GM23338 (cell line): ENCODE data around the gene MESP2. TPM values are rescaled to one million over a fixed set of nuclear protein-coding genes. Genes with fewer than 3 reads are reported as not detected.

Source experiments
- ATAC-seq: fragments of 200-7000 bp; cut with Tn5 transposase; 3 replicates; pipeline ENCODE4 v1.9.1; 2020
- DNase-seq: peaks from one replicate; pipeline ENCODE4 v3.0.0-alpha.2; 2015; ENCODE audit warnings: low spot score
- H2AFZ ChIP-seq: fragments of 200-600 bp; sonication (generic); 2 replicates; pipeline ENCODE4 v1.8.0; 2016; ENCODE audit warnings: antibody characterized with exemption, mild to moderate bottlenecking, moderate library complexity
- H3F3A ChIP-seq: fragments of 200-600 bp; sonication (generic); replicated peaks from 2 replicates; pipeline ENCODE4 v1.8.0; 2017; ENCODE audit warnings: antibody characterized with exemption, mixed run types, low read depth
- H3K27ac ChIP-seq: fragments of 200-600 bp; sonication (generic); 2 replicates; pipeline ENCODE4 v1.6.1; 2016; ENCODE audit warnings: low read depth
- H3K27me3 ChIP-seq: fragments of 200-600 bp; sonication (generic); 2 replicates; pipeline ENCODE4 v1.8.0; 2016; ENCODE audit warnings: mild to moderate bottlenecking, mixed run types, moderate library complexity; ENCODE audit not compliant: insufficient read depth
- H3K36me3 ChIP-seq: fragments of 200-600 bp; sonication (generic); 2 replicates; pipeline ENCODE4 v1.8.0; 2016; ENCODE audit warnings: mild to moderate bottlenecking; ENCODE audit not compliant: insufficient read depth
- H3K4me1 ChIP-seq: fragments of 200-600 bp; sonication (generic); 2 replicates; pipeline ENCODE4 v1.8.0; 2016; ENCODE audit warnings: mild to moderate bottlenecking, moderate library complexity; ENCODE audit not compliant: insufficient read depth
- H3K4me2 ChIP-seq: fragments of 200-600 bp; sonication (generic); 2 replicates; pipeline ENCODE4 v1.7.1; 2017; ENCODE audit warnings: mixed run types
- H3K4me3 ChIP-seq: fragments of 200-600 bp; sonication (generic); 2 replicates; pipeline ENCODE4 v1.6.1; 2016; ENCODE audit warnings: mixed run types
- H3K79me2 ChIP-seq: fragments of 200-600 bp; sonication (generic); replicated peaks from 2 replicates; pipeline ENCODE4 v1.8.0; 2017; ENCODE audit warnings: mild to moderate bottlenecking; ENCODE audit not compliant: insufficient read depth
- H3K9me2 ChIP-seq: fragments of 200-600 bp; sonication (generic); 2 replicates; pipeline ENCODE4 v1.8.0; 2017; ENCODE audit not compliant: insufficient read depth
- H4K20me1 ChIP-seq: fragments of 200-600 bp; sonication (generic); replicated peaks from 2 replicates; pipeline ENCODE4 v1.8.0; 2017; ENCODE audit warnings: mild to moderate bottlenecking; ENCODE audit not compliant: insufficient read depth
- H3K27ac Mint-ChIP-seq: 2 replicates; pipeline ENCODE4 v1.8.0; 2020; ENCODE audit warnings: inconsistent platforms, mild to moderate bottlenecking, moderate library complexity, mixed read lengths
- H3K27me3 Mint-ChIP-seq: 3 replicates; pipeline ENCODE4 v1.8.0; 2022; ENCODE audit warnings: low read depth, mild to moderate bottlenecking, moderate library complexity, mixed read lengths, inconsistent platforms; ENCODE audit not compliant: insufficient read depth, poor library complexity
- H3K36me3 Mint-ChIP-seq: 3 replicates; pipeline ENCODE4 v1.8.0; 2021; ENCODE audit warnings: low read depth, mild to moderate bottlenecking, inconsistent platforms, moderate library complexity, mixed read lengths
- H3K4me1 Mint-ChIP-seq: 3 replicates; pipeline ENCODE4 v1.8.0; 2020; ENCODE audit warnings: mild to moderate bottlenecking, inconsistent platforms, mixed read lengths
- H3K4me3 Mint-ChIP-seq: 3 replicates; pipeline ENCODE4 v1.8.0; 2021; ENCODE audit warnings: moderate library complexity, mild to moderate bottlenecking, inconsistent platforms, mixed read lengths
- H3K9me3 Mint-ChIP-seq: 3 replicates; pipeline ENCODE4 v1.8.0; 2020; ENCODE audit warnings: moderate library complexity, mild to moderate bottlenecking, inconsistent platforms, mixed read lengths
- CREB1 ChIP-seq: fragments of 250-450 bp; sonication (Bioruptor Pico); IDR thresholded peaks from 2 replicates; pipeline ENCODE4 v1.5.0; 2020; ENCODE audit warnings: low read depth, mild to moderate bottlenecking, moderate library complexity
- ETS1 ChIP-seq: IDR thresholded peaks from 2 replicates; pipeline ENCODE4 v1.6.1; 2016; ENCODE audit warnings: antibody characterized with exemption
- EZH2 ChIP-seq: fragments of 200-600 bp; sonication (generic); IDR thresholded peaks from one replicate; pipeline ENCODE4 v1.8.0; 2017; ENCODE audit warnings: antibody characterized with exemption, mild to moderate bottlenecking, low read depth; ENCODE audit not compliant: unreplicated experiment
- EZH2phosphoT487 ChIP-seq: fragments of 200-600 bp; sonication (generic); IDR thresholded peaks from one replicate; pipeline ENCODE4 v1.8.1; 2018; ENCODE audit warnings: antibody characterized with exemption; ENCODE audit not compliant: unreplicated experiment
- JUNB ChIP-seq: IDR thresholded peaks from one replicate; pipeline ENCODE4 v1.6.1; 2016; ENCODE audit warnings: antibody characterized with exemption; ENCODE audit not compliant: unreplicated experiment
- NANOG ChIP-seq: IDR thresholded peaks from 2 replicates; pipeline ENCODE4 v1.6.1; 2016; ENCODE audit warnings: antibody characterized with exemption, borderline replicate concordance
- POLR2AphosphoS5 ChIP-seq: IDR thresholded peaks from 2 replicates; pipeline ENCODE4 v1.6.1; 2016; ENCODE audit warnings: antibody characterized with exemption, low read depth
- STAT1 ChIP-seq: IDR thresholded peaks from one replicate; pipeline ENCODE4 v1.6.1; 2016; ENCODE audit warnings: antibody characterized with exemption; ENCODE audit not compliant: unreplicated experiment
- ZNF114 ChIP-seq: fragments of 250-450 bp; sonication (Bioruptor Pico); IDR thresholded peaks from 2 replicates; pipeline ENCODE4 v1.5.0; 2020; ENCODE audit warnings: mild to moderate bottlenecking, moderate library complexity
- ZNF331 ChIP-seq: fragments of 250-450 bp; sonication (Bioruptor Pico); IDR thresholded peaks from 2 replicates; pipeline ENCODE4 v1.5.0; 2020; ENCODE audit warnings: low read depth, mild to moderate bottlenecking, moderate library complexity
- ZNF462 ChIP-seq: fragments of 250-450 bp; sonication (Bioruptor Pico); IDR thresholded peaks from 2 replicates; pipeline ENCODE4 v1.5.0; 2020; ENCODE audit warnings: mild to moderate bottlenecking, moderate library complexity
- polyA plus RNA-seq: library from polyadenylated mRNA; unstranded; fragments of >200 nt; fragmentation: Nextera tagmentation; extraction: Ambion mirVana; gene quantifications from 2 replicates; pipeline ENCODE4 v1.2.1, GENCODE V29; 2016
- total RNA-seq: library from RNA; depleted of rRNA; stranded (reverse); fragments of >200 nt; shearing (Covaris generic); gene quantifications from 2 replicates; pipeline ENCODE4 v1.2.3, GENCODE V29; 2014
- TF ChIP-seq, protein P1 (sequence below): IDR thresholded peaks from one replicate; pipeline ENCODE4 v1.6.1; 2018; ENCODE audit warnings: antibody characterized with exemption; ENCODE audit not compliant: unreplicated experiment
- TF ChIP-seq, protein P2 (sequence below), 2 experiments: fragments of 200-600 bp in 1 of 2; sonication (generic) in 1 of 2; conservative IDR thresholded peaks; 2 replicates each; pipeline versions ENCODE4 v1.5.1 to v1.6.1; 2016 to 2017; ENCODE audit warnings: antibody characterized with exemption in 2 of 2, low read depth in 2 of 2, mild to moderate bottlenecking in 2 of 2, moderate library complexity in 1 of 2

Gene MESP2
- total and polyA plus RNA-seq, 2 experiments from 2014 or later = 0.24 to 1.3 TPM

- TF ChIP-seq POLR2AphosphoS5 (no peak), EZH2phosphoT487 (no peak), CREB1 (no peak), JUNB (no peak), ZNF462 (no peak), ZNF114 (CRISPR knock-in tag) (no peak), EZH2 (no peak), STAT1 (no peak), NANOG (no peak), ZNF331 (CRISPR knock-in tag) (no peak), ETS1 (no peak)
- TF ChIP-seq, protein P1, sequence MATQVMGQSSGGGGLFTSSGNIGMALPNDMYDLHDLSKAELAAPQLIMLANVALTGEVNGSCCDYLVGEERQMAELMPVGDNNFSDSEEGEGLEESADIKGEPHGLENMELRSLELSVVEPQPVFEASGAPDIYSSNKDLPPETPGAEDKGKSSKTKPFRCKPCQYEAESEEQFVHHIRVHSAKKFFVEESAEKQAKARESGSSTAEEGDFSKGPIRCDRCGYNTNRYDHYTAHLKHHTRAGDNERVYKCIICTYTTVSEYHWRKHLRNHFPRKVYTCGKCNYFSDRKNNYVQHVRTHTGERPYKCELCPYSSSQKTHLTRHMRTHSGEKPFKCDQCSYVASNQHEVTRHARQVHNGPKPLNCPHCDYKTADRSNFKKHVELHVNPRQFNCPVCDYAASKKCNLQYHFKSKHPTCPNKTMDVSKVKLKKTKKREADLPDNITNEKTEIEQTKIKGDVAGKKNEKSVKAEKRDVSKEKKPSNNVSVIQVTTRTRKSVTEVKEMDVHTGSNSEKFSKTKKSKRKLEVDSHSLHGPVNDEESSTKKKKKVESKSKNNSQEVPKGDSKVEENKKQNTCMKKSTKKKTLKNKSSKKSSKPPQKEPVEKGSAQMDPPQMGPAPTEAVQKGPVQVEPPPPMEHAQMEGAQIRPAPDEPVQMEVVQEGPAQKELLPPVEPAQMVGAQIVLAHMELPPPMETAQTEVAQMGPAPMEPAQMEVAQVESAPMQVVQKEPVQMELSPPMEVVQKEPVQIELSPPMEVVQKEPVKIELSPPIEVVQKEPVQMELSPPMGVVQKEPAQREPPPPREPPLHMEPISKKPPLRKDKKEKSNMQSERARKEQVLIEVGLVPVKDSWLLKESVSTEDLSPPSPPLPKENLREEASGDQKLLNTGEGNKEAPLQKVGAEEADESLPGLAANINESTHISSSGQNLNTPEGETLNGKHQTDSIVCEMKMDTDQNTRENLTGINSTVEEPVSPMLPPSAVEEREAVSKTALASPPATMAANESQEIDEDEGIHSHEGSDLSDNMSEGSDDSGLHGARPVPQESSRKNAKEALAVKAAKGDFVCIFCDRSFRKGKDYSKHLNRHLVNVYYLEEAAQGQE = no peak
- TF ChIP-seq, protein P2, sequence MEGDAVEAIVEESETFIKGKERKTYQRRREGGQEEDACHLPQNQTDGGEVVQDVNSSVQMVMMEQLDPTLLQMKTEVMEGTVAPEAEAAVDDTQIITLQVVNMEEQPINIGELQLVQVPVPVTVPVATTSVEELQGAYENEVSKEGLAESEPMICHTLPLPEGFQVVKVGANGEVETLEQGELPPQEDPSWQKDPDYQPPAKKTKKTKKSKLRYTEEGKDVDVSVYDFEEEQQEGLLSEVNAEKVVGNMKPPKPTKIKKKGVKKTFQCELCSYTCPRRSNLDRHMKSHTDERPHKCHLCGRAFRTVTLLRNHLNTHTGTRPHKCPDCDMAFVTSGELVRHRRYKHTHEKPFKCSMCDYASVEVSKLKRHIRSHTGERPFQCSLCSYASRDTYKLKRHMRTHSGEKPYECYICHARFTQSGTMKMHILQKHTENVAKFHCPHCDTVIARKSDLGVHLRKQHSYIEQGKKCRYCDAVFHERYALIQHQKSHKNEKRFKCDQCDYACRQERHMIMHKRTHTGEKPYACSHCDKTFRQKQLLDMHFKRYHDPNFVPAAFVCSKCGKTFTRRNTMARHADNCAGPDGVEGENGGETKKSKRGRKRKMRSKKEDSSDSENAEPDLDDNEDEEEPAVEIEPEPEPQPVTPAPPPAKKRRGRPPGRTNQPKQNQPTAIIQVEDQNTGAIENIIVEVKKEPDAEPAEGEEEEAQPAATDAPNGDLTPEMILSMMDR (conservative IDR thresholded peaks at IDR 0.05; ENCODE audit: low read depth in 2 of 2) = no peak
- Histone ChIP-seq H3K4me3 (no peak overlapping the region), H3K27me3 (peaks cover 8% of the 10 kb centered on the region), H2AFZ (peak overlapping the region; percentile 74), H3K4me1 (peaks cover 17% of the 10 kb centered on the region), H3K9me2 (peaks cover 3% of the 10 kb centered on the region; the same call in 1 of the 2 replicates), H3K79me2 (no peaks in the 10 kb centered on the region), H3K27ac (no peak overlapping the region), H3F3A (no peaks in the 10 kb centered on the region), H3K4me2 (peak overlapping the region; percentile 60), H3K36me3 (no peaks in the 10 kb centered on the region), H4K20me1 (no peaks in the 10 kb centered on the region)
- Mint-ChIP-seq H3K9me3 (peaks cover 7% of the 10 kb centered on the region; the same call in 2 of the 3 replicates), H3K36me3 (peaks cover 3% of the 10 kb centered on the region; the same call in 1 of the 3 replicates), H3K4me3 (no peak overlapping the region), H3K27ac (no peak overlapping the region), H3K27me3 (peaks cover 8% of the 10 kb centered on the region), H3K4me1 (peaks cover 22% of the 10 kb centered on the region)
- peak; percentile 84 for ATAC-seq
- DNase-seq = peak; percentile 48
These were observed 7.2 kb downstream of the MESP2 start for GRCh38 chr15:89783111-89783860.
